Ascending aorta (tissue), 2 donors: ENCODE results near the gene EBLN1. TPM values are rescaled to one million over a fixed set of nuclear protein-coding genes. Genes with fewer than 3 reads are reported as not detected.

Experiments
- DNase-seq, 2 donors: peaks; one replicate each; pipeline ENCODE4 v3.0.0-alpha.2; 2019; ENCODE audit warnings: low spot score in 2 of 2
- H3K27ac ChIP-seq, 2 donors: fragments of 200-600 bp; sonication (generic); one replicate each; pipeline ENCODE4 v1.5.1; 2016 to 2017; ENCODE audit warnings: mild to moderate bottlenecking in 1 of 2
- H3K27me3 ChIP-seq: fragments of 200-600 bp; sonication (generic); one replicate; pipeline ENCODE4 v1.5.1; 2017
- H3K36me3 ChIP-seq, 2 donors: fragments of 200-600 bp; sonication (generic); one replicate each; pipeline ENCODE4 v1.5.1; 2016
- H3K4me1 ChIP-seq, 2 donors: fragments of 200-600 bp; sonication (generic); one replicate each; pipeline ENCODE4 v1.5.1; 2016 to 2017; ENCODE audit warnings: mild to moderate bottlenecking in 1 of 2
- H3K4me3 ChIP-seq, 2 donors: fragments of 200-600 bp; sonication (generic); one replicate each; pipeline ENCODE4 v1.5.1; 2016 to 2017; ENCODE audit warnings: mild to moderate bottlenecking in 1 of 2
- H3K9me3 ChIP-seq, 2 donors: fragments of 200-600 bp; sonication (generic); one replicate each; pipeline ENCODE4 v1.5.1; 2016
- CTCF ChIP-seq, 3 experiments: fragments of 200-600 bp in 2 of 3; fragments of 450-650 bp in 1 of 3; sonication (generic) in 2 of 3; IDR thresholded peaks; one replicate each; pipeline ENCODE4 v1.5.1; 2016 to 2019; ENCODE audit warnings: antibody characterized with exemption in 3 of 3, mild to moderate bottlenecking in 1 of 3, moderate library complexity in 1 of 3
- intact Hi-C: fragments of 100-400 bp; cut with DNase I; formaldehyde crosslinking; loops from one replicate; pipeline ENCODE4 v1.15.1; 2023
- total RNA-seq: library from RNA; depleted of rRNA; stranded (reverse); fragments of >200 nt; gene quantifications from one replicate; pipeline ENCODE4 v1.1.0, GENCODE V29; 2016

EBLN1 gene
- total RNA-seq, 1 donor from 2014 or later: not detected

- intact Hi-C loops: no loop called here
- Histone ChIP-seq H3K27ac (no peak overlapping the region), H3K9me3 (no peaks in the 10 kb centered on the region), H3K27me3 (no peaks in the 10 kb centered on the region), H3K4me1 (peaks cover 0 to 3% of the 10 kb centered on the region in 2 donors), H3K4me3 (no peak overlapping the region), H3K36me3 (no peaks in the 10 kb centered on the region)
- DNase-seq: no peak
- no peak for TF ChIP-seq CTCF (IDR thresholded peaks at IDR 0.05)
Observed at GRCh38 chr10:22231260-22231659, 13.4 kb upstream of the EBLN1 start.

DNA sequence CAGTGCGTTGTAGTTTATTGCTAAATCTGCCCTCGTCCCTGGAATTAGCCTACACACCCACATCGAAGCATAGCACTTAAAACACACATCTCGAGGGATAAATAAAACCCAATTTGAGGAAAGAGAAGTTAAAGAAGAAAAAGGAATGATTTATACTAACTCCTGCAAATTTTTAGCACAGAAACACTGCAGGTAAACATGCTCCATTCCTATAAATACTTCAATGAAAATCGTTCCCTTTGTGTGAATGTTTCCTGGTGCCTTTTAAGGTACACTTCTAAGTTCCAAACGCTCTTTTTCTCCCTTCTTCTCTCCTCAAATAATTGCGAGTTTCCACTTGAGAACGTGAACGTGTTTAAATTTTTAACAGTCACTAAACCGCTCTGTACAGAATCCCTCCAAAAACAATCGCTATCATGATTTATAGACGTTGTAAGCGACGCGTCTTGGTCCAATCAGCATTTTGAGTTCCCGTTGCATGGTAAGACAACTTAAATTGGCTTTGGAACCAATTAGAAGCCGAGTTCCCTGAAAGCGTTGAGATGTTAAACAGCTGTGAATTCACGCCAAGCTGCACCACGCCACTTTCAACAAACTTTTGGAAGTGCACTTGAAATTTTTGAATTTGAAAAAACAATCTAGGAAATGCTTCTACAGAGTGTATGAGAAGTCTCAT lies 12.5 kb upstream of the EBLN1 start:
- no peak for DNase-seq
- H3K4me1 ChIP-seq: peaks cover 0 to 3% of the 10 kb centered on the region in 2 donors
- no peaks in the 10 kb centered on the region for H3K27me3 ChIP-seq
- intact Hi-C loops: no loop called here
- H3K27ac ChIP-seq: peak overlapping the region; percentile 80 to 85
- no peaks in the 10 kb centered on the region for H3K9me3 ChIP-seq
- H3K36me3 ChIP-seq: no peaks in the 10 kb centered on the region
- H3K4me3 ChIP-seq: peak overlapping the region; percentile 63 to 70
- TF ChIP-seq CTCF (IDR thresholded peaks at IDR 0.05): no peak

- Histone ChIP-seq H3K9me3 (no peaks in the 10 kb centered on the region), H3K4me3 (peak overlapping the region; percentile 63 to 70), H3K27me3 (no peaks in the 10 kb centered on the region), H3K36me3 (no peaks in the 10 kb centered on the region), H3K27ac (peak overlapping the region; percentile 80 to 85), H3K4me1 (peaks cover 0 to 3% of the 10 kb centered on the region in 2 donors)
- DNase-seq: no peak
- intact Hi-C loops: loop anchor here (1.0 to 10.0 kb wide), 9 partner anchors 23 to 835 kb away; partner anchors contain the start of genes COMMD3, DNAJC1, MLLT10 and PIP4K2A
- no peak for TF ChIP-seq CTCF (IDR thresholded peaks at IDR 0.05)
Observed at GRCh38 chr10:22229802-22230157, 12.0 kb upstream of the EBLN1 start.

DNA sequence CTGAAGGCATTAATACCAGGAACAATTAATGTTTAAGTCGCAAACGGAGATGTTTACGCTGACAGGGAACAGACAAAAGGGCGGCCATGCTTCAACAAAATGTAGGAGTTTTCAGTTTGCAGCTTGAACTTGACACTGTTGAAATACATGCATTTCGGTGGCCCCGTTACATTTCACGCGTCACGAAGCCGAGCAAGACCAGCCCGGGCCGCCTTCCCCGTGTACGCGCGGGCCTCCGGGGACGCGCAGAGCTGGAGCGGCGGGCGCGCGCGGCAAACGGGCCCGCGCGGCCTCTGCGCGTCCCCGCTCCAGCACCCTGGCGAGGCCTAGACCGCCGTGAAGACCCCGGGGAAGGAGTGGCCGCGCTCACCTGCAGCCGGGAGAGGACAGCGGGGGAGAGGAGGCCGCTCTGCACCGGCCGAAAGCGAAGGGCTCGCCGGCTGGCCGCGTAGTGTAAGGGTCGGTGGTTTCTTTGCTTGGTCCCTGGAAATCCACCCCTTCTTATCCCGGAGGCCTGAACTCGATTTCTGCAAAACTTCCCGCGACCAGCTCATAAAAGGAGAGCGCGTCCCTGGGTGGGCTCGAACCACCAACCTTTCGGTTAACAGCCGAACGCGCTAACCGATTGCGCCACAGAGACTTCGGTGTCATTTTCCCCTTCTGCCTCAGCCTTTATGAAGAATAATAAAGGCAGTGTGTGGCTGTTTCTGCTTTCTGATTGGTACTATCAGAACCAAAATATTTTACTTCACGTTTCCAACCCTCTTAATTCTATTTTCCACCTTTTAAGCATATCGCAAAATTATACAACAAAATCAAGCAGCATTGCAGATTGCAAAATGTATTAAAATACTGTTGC lies 11.4 kb upstream of the EBLN1 start:
- Histone ChIP-seq H3K36me3 (no peaks in the 10 kb centered on the region), H3K4me3 (peak overlapping the region; percentile 63 to 70), H3K27ac (peak overlapping the region; percentile 80 to 85), H3K4me1 (peaks cover 0 to 3% of the 10 kb centered on the region in 2 donors), H3K27me3 (no peaks in the 10 kb centered on the region), H3K9me3 (no peaks in the 10 kb centered on the region)
- peak; percentile 41 to 92 for DNase-seq
- intact Hi-C loops: loop anchor here (1.0 to 10.0 kb wide), 9 partner anchors 23 to 836 kb away; partner anchors contain the start of genes COMMD3, DNAJC1, MLLT10 and PIP4K2A
- no peak for TF ChIP-seq CTCF (IDR thresholded peaks at IDR 0.05)

DNA sequence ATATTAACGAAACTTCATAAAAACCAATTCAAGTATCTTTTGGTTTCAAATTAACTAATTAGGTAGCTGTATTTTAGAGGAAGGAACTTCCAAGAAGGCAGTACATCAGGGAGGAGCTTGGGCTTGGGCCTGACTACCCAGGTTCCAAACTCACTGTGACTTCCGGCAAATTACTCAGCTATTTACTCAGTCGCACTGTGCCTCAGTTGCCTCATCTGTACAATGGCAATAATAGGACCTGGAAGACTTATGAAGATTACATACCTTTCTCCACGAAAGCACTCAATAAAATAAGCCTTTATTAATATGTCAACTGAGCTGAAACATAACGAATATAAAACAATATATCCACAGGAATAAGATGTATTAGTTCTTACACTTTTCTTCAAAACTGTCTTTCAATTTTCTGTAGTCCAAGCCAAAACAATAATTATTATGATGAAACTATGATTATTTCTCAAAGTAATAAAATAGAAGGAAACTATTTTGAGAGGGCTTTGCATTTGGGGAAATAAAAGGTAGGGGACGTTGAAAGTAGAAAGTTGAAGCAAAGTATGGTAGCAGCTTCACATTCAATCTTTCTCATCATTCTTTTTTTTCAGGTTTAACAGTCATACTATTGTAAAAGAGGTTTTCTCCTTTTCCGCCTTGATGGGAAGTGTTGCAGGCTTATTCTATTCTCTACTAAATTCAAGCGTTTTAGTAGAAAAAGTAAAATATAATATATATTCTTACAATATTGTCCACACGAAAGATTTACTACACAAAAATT lies 10.5 kb upstream of the EBLN1 start:
- H3K27ac ChIP-seq: peak overlapping the region; percentile 80 to 85
- H3K4me3 ChIP-seq: peak overlapping the region; percentile 63 to 70
- peaks cover 0 to 3% of the 10 kb centered on the region in 2 donors for H3K4me1 ChIP-seq
- H3K9me3 ChIP-seq: no peaks in the 10 kb centered on the region
- H3K36me3 ChIP-seq: no peaks in the 10 kb centered on the region
- no peak for TF ChIP-seq CTCF (IDR thresholded peaks at IDR 0.05)
- intact Hi-C loops: loop anchor here (2.0 to 10.0 kb wide), 7 partner anchors 208 to 836 kb away; partner anchors contain the start of genes DNAJC1, MLLT10 and PIP4K2A
- no peak for DNase-seq
- H3K27me3 ChIP-seq: no peaks in the 10 kb centered on the region
